ENCODE results near the gene USH1C. TPM values are rescaled to one million over a fixed set of nuclear protein-coding genes. Genes with fewer than 3 reads are reported as not detected.

The USH1C gene
- total RNA-seq, 1 experiment from 2014 or later = 2.1 TPM

GRCh38 chr11:17468122-17468521 is 76.1 kb downstream of the USH1C start:
- DNase-seq (ENCODE audit: low read depth) = no peak
- in situ Hi-C loops (cut with HindIII; ENCODE audit: low pct_unique_long_range_greater_than_20kb, low sequenced_read_pairs) = no loop called here

- no peak for DNase-seq (ENCODE audit: low read depth)
- in situ Hi-C loops (cut with HindIII; ENCODE audit: low pct_unique_long_range_greater_than_20kb, low sequenced_read_pairs) = no loop called here
Observed at GRCh38 chr11:17463546-17464174, 80.6 kb downstream of the USH1C start.

GRCh38 chr11:17462940-17463339 is 81.3 kb downstream of the USH1C start:
- in situ Hi-C loops (cut with HindIII; ENCODE audit: low pct_unique_long_range_greater_than_20kb, low sequenced_read_pairs) = no loop called here

GRCh38 chr11:17460406-17460805 is 83.8 kb downstream of the USH1C start:
- DNase-seq (ENCODE audit: low read depth) = no peak
- in situ Hi-C loops (cut with HindIII; ENCODE audit: low pct_unique_long_range_greater_than_20kb, low sequenced_read_pairs) = no loop called here

More at GRCh38 chr11:17462940-17463339, 81.3 kb downstream of the USH1C start:
- DNase-seq (ENCODE audit: low read depth) = no peak

GRCh38 chr11:17459236-17459896 is 84.8 kb downstream of the USH1C start:
- no peak for DNase-seq (ENCODE audit: low read depth)
- in situ Hi-C loops (cut with HindIII; ENCODE audit: low pct_unique_long_range_greater_than_20kb, low sequenced_read_pairs) = no loop called here

GRCh38 chr11:17458268-17458667 is 85.9 kb downstream of the USH1C start:
- in situ Hi-C loops (cut with HindIII; ENCODE audit: low pct_unique_long_range_greater_than_20kb, low sequenced_read_pairs) = no loop called here
- no peak for DNase-seq (ENCODE audit: low read depth)

- in situ Hi-C loops (cut with HindIII; ENCODE audit: low pct_unique_long_range_greater_than_20kb, low sequenced_read_pairs) = no loop called here
- DNase-seq (ENCODE audit: low read depth) = no peak
Observed at GRCh38 chr11:17457396-17458173, 86.6 kb downstream of the USH1C start.

GRCh38 chr11:17452668-17453067 is 91.5 kb downstream of the USH1C start:
- in situ Hi-C loops (cut with HindIII; ENCODE audit: low pct_unique_long_range_greater_than_20kb, low sequenced_read_pairs) = no loop called here
- DNase-seq (ENCODE audit: low read depth) = no peak

GRCh38 chr11:17449158-17449557 is 95.1 kb downstream of the USH1C start:
- DNase-seq (ENCODE audit: low read depth) = no peak
- in situ Hi-C loops (cut with HindIII; ENCODE audit: low pct_unique_long_range_greater_than_20kb, low sequenced_read_pairs) = no loop called here

GRCh38 chr11:17446482-17446881 is 97.7 kb downstream of the USH1C start:
- in situ Hi-C loops (cut with HindIII; ENCODE audit: low pct_unique_long_range_greater_than_20kb, low sequenced_read_pairs) = no loop called here
- no peak for DNase-seq (ENCODE audit: low read depth)

- no peak for DNase-seq (ENCODE audit: low read depth)
- in situ Hi-C loops (cut with HindIII; ENCODE audit: low pct_unique_long_range_greater_than_20kb, low sequenced_read_pairs) = no loop called here
Observed at GRCh38 chr11:17445240-17445795, 98.9 kb downstream of the USH1C start.

- in situ Hi-C loops (cut with HindIII; ENCODE audit: low pct_unique_long_range_greater_than_20kb, low sequenced_read_pairs) = no loop called here
- DNase-seq (ENCODE audit: low read depth) = no peak
Observed at GRCh38 chr11:17443926-17444690, 100.1 kb downstream of the USH1C start.

Other genes starting within 250 kb of the USH1C start
- 1.8 TPM in 2 replicates for gene NCR3LG1, start 192.6 kb downstream of the USH1C start, total RNA-seq (2014; rRNA removed; shearing (Covaris generic); ENCODE audit: low replicate concordance)
- gene KCNJ11, start 155.8 kb downstream of the USH1C start, total RNA-seq (2014; rRNA removed; shearing (Covaris generic); ENCODE audit: low replicate concordance) = 4.7 and 5.3 TPM in 2 replicates
- gene ABCC8, start 67.6 kb downstream of the USH1C start, total RNA-seq (2014; rRNA removed; shearing (Covaris generic); ENCODE audit: low replicate concordance) = not detected in 2 replicates
- not detected in 2 replicates for gene OTOG, start 2.8 kb upstream of the USH1C start, total RNA-seq (2014; rRNA removed; shearing (Covaris generic); ENCODE audit: low replicate concordance)
- not detected in 2 replicates for gene MYOD1, start 175.2 kb upstream of the USH1C start, total RNA-seq (2014; rRNA removed; shearing (Covaris generic); ENCODE audit: low replicate concordance)
- gene KCNC1, start 190.4 kb upstream of the USH1C start, total RNA-seq (2014; rRNA removed; shearing (Covaris generic); ENCODE audit: low replicate concordance) = 0.68 TPM in 1 of 2 replicates, not detected in the other

Measured in Caki2 (cell line).